Activated CD4-positive, CD25-positive, alpha-beta regulatory T cell treated with anti-CD3 and anti-CD28 coated beads, Interleukin-2, amount 50 U/mL, for 24 hours (primary cell): Measurements from ENCODE around the gene DNAAF3.
"Not testable (repeated sequence)": the region's sequence is repeated elsewhere in the genome, so short reads cannot be mapped to it uniquely, and the experiment has no call there.

Experiments
- ATAC-seq, 2 donors: fragments of 150-1000 bp; cut with Tn5 transposase; one replicate each; pipeline ENCODE4 v1.10.0; 2021; ENCODE audit warnings: mild to moderate bottlenecking in 1 of 2, moderate library complexity in 1 of 2

The DNAAF3 gene

DNA sequence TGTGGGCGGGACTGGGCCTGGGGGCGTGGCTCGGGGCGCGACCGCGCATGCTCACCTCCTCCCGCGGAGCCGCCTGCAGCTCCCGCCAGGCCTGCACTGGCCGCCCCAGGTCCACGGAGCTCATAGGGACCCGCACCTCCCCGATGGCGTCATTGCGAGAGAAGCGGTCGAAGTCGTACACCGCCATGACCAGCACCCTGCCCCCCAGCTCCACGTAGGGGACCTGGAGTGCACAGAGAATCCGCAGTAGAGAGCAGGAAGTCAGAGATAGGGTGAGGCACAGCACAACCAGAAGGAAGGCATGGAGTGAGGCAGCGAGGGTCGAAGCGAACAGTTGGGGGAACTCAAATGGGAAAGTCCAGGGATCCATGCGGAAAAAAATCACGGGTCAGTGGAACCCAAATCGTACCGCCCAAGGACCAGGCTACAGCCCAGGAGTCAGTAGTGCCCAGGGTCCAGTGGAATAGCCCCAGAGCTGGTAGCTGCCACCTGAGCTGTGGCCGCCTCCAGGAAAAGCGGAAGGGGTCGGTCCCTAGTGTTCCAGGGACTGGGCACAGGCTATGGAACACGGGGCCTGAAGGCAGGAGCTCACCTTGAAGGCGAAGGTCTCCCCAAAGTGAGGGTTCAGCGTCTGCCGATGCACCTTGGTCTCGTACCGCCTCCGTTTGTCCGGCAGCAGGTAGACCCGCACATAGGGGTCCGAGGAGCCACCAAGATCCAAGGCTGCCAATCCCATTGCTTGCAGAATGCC, 8.9 kb upstream of the DNAAF3 start:
- no peak for ATAC-seq

DNA sequence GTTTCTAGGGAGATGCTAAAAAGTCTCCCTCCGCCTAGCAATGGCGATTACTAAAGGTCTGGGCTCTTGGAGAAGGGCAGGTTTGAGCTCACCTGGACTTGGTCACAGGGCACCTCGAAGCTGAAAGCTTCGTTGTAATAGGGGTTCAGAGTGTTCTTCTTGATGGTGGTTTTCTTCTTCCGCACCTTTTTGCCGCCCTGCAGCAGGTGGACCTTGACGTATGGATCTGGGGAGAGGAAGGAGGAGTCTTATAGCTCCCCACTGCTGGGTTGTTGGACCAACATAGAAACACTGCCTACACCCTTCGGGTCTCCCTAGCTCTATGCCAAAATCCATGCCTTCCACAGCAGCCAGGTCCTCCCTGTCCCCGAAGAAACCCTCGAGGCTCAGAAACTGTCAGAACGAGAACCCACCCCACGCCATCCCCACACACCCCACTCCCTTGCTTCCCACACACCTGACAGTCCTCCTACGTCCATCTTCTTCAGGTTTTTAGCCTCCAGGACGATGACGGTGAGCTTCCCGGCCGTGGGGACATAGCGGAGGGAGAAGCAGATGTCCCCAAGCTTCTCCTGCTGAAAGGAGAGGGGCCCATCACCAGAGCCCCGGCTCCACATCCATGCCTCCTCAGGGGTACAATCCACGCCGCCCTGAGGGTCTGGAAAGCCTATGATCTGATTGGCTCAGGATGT, 8.2 kb upstream of the DNAAF3 start:
- ATAC-seq: no peak

DNA sequence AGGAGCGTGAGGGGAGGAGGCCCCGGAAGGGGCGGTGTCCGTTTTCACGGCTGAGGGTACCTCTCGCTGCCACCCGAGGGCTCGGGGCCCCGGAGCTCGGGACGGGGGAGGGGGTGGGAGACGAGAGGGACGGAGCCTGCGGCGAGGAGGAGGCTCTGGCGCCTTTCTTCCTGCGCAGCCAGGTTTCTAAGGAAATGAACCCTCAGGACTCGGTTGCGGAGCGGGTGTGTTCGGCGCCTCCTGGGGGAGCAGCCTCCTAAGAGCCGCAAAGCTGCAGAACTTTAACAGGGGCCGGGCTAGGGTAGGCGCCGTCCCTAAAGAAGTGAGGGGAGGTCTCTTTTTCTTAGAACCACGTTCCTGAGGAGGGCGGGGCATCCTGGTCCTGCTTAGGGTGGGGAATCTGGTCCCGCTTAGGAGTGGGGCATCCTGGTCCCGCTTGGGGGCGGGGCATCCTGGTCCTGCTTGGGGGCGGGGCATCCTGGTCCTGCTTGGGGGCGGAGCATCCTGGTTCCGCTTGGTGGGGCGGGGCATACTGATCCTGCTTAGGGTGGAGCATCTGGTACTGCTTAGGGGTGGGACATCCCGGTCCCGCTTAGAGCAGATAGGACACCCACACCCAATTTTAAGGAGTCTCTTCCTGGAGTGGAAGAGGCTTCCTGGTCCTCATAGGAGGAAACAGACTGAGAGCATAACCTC, 7.4 kb upstream of the DNAAF3 start:
- ATAC-seq: peak in 1 of 2 donors; percentile 44

DNA sequence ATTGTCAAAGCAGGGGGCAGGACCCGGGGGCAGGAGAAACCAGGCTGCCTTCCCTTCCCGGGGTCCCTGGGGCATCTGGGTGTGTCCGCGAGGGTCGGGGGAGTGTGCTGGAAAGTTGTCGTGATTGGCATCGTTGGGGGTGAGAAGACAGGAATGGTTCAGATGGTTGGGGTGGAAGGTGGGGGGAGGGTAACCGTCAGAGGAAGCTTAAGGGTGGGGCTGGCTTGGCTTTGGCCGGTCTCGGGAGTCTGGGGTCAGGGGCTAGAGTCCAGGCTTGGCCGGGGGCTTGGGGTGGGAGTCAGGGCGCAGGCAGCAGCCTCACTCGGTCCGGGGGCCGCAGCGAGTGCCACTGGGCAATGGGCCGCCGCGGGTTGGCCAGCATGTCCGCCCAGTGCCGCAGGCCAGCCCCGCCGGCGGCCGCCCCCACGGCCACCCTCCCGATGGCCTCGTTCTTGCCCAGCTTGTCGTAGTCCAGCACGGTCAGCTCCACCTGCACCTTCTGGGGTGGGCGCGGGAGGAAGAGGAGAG, 6.8 kb upstream of the DNAAF3 start:
- ATAC-seq: no peak

DNA sequence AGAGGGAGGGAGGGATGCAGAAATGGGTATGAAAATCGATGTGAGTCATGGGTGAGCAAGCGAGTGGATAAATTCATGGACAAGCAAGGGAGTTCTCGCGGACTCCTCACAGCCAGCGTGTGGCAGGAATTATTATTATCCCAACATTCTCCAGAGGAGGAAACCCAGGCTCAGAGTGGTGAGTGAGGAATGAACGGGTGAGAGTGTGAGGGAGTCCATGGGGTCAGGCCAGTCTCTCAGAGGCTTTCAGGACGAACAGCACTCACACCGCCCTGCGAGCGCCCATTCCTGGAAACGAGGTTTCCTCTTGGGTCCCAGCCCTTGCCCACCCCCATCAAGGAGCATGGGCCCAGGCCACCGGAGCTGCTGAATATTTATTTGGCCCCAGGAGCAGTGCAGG, 6.3 kb upstream of the DNAAF3 start:
- no peak for ATAC-seq

DNA sequence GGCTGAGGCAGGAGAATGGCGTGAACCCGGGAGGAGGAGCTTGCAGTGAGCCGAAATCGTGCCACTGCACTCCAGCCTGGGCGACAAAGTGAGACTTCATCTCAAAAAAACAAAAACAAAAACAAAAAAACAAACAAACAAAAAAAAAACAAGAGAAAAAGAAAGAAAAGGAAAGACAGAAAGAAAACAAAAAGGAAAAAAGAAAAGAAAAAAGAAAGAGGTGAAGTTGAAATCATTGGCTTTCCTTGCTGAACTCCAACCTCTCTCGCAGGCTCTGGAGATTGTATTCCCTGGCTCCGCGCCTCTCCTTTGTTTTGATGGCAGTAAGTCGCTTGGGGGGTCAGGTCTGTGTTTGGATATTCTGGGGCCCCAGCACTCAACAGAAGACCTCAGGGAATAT, 5.9 kb upstream of the DNAAF3 start:
- ATAC-seq: not testable (repeated sequence)

DNA sequence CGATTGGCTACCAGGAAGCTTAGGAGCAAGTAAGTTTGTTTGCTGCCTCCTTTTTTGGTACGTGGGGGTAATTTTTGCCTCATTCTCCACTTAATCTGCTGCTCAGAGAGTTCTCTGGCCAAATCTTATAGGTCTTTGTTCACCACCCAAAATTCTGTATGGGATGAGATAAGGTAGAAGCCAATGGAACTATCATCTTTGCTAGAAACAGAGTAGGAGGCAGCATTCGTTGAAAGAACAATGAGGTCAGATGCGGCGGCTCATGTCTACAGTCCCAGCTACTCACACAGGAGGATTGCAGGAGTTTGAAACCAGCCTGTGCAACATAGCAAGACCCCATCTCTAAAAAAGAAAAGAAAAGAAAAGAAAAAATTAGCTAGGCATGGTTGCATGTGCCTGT, 5.0 kb upstream of the DNAAF3 start:
- ATAC-seq: no peak

DNA sequence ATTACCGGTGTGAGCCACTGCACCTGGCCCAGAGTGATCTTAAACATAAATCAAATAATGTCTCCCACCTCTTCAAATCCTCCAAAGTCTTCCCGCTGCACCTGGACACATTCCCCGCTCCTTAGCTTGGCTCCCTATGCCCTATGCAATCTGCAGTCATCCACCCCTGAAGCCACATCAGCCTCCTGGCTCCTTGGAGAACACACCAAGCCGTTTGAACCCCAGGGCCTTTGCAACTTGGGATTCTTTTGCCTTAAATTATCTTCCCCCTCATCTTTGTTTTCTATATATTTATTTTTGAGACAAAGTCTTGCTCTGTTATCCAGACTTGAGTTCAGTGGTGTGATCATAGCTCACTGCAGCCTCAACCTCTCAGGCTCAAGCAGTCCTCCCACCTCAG, 2.7 kb upstream of the DNAAF3 start:
- ATAC-seq: no peak

DNA sequence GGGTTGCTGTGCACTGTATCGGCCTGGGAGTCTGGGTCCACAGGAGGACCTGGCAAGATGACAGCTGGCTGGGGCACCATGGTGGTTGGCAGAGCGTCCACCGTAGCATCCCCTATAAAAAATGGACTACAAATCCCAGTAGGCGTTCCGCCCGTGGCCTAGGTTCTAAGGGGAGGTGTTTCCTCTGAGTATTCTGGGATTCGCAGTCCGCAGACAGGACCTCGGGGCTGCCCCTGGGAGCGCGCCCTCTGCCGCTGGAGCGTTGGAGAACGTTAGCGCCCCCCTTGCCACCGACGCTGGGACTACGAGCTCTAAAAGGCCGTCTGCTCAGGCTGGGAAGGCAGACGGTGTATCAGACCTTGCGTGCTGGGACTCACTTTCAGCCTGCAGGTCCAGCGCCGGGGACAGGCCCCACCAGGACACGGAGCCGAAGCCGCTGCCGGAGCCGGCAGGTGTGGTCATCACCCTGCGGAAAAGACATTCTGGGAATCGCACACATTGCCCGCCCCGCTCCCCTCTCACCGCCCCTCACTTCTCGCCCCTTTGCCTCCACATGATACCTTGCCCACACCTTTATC, 372 bp downstream of the DNAAF3 start:
- ATAC-seq: peak; percentile 57 to 75

DNA sequence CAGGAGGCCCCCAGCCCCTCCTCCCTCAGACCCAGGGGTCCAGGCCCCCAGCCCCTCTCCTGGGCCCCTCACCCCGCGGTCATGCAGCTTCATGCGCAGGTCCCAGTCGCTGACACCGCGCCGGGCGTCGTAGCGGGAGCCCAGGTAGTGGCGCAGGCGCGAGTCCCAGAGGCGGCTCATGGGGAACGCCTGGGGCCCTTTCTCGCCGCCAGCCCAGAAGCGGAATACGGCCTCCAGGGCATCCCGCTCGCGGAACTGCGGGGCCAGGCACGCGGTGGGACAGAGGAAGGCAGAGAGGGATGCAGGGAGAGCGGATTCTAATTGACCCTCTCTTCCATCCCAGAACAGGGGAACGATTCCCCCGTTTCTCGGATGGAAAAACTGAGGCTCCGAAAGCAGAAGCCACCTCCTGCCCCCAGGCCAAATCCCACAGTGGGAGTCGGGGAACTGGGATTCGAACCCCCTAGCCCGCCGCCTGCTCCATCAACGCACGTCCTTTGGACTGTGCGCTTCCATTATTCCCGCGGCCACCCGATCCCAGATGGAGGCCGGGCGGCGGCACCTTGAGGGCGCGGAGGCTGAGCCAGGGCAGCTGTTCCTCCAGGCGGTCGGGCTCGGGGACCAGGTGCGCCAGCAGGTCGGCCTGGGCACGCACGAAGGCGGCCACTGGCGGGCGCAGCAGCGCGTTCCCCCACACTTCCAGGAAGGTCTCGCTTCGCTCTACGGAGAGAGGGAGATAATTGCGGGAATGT, 4.7 kb downstream of the DNAAF3 start:
- ATAC-seq: no peak

DNA sequence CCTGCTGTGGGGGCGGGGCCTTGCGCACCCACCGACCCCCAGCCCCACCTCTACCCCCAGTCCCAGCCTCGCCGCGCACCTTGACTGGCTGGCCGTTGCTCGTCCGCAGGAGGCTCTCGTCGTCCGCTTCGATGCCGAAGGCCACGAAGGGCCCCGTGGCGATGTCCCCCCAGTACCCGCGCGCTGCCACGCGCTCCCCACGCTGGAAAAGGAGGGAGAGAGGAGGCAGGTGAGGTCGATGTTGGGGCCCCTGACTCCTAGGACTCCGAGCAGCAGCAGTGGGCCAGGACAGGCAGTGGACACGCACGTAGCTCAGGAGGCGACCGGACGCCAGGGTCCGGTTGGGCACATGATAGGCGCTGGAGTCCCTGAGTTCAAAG, 5.4 kb downstream of the DNAAF3 start:
- ATAC-seq: no peak

DNA sequence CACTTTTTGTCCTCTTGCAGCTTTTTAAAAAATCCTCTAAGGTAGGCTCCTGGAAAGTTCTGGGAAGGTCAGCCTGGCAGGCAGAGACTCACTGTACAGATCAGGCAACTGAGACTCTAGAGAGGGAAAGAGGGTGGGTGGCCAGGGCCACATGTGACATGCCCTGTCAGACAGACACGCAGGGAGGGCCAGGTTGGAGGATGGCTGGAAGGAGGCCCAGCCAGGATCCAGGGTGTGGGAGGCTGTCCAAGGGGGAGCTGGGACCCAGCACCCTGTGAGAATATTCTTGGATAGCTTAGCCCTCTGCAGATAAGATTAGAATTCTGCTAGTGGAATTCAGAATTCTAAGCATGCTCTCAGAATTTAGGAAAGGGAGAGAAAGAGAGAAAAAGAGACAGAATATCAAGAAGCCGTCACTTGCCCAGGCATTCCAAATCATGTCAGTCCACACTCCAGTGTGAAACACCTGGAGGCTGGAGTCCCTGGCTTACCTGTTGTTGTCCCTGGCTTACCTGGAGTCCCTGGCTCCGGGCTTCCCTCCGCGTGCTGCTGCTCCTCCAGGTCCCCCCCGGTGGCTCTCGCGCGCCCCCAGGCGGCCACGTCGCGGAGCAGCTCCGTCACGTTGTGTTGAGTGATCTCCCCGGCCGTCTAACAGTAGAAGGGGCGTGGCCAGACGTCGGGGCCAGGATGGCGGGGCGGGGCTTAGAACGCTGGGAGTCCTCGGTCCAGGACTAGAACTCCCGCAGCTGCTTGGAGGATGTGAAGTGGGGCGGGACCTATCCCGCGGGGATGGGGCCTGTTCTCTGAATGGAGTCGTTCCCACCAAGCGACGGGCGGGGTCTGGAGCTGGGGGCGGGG, 6.1 kb downstream of the DNAAF3 start:
- ATAC-seq: peak; percentile 89 to 94

DNA sequence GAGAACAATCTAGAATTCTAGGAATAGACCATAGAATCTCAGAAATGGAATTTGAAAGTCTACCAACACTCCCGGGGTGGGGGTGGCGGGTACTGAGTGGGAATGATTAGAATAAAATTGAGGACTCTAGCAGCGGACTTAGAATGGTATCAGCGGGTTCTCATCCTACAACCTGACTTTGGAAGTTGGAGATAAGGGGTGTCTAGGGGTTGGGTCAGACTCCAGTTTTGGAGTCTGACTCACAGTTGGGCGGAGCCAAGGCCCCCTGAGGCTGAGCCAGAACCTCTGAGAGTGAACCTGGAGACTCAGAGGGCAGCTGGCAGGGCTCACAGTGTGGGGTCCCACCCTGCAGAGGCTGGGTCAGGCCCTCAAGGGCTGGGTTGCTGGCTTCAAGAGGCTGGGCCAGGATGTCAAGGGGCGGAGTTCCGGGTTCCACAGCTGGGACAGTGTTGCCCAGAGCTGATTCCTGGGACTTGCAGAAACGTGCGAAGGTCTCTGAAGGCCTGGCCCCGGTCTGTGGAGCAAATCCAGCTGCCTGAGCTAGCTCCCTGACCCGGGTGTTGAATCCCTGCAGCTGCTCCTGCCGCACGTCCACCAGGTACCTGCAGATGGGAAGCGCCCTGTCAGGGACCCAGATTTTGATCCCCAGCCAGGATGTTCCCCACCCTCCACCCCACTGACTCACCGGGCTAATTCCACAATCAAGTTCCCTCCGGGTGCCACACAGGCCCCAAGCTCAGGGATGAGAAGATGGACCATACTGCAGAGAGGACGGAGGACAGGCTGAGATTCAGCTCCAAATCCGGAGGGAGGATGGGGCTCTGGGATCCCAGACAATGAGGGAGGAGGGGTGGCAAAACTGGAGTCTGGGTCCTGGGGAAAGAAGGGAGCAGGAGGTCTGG, 7.3 kb downstream of the DNAAF3 start:
- ATAC-seq: no peak

DNA sequence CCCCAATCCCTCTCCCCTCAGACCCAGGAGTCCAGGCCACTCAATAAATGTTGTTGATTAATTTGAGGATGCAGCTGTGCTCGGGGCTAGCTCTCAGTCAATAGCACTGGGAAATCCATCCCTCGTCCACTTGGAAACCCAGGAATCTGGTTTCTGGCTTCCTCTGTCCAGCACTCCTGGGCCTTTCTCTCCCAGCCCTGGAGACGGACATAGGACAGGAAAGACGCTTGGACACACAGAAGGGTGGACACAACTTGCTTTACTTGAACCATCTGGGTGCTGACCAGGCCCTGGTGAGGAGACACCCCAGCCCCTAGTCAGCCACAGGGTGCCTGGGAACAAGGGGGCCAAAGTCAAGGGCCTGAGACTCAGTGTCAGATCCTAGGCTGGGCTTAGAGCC, 8.0 kb downstream of the DNAAF3 start:
- no peak for ATAC-seq

DNA sequence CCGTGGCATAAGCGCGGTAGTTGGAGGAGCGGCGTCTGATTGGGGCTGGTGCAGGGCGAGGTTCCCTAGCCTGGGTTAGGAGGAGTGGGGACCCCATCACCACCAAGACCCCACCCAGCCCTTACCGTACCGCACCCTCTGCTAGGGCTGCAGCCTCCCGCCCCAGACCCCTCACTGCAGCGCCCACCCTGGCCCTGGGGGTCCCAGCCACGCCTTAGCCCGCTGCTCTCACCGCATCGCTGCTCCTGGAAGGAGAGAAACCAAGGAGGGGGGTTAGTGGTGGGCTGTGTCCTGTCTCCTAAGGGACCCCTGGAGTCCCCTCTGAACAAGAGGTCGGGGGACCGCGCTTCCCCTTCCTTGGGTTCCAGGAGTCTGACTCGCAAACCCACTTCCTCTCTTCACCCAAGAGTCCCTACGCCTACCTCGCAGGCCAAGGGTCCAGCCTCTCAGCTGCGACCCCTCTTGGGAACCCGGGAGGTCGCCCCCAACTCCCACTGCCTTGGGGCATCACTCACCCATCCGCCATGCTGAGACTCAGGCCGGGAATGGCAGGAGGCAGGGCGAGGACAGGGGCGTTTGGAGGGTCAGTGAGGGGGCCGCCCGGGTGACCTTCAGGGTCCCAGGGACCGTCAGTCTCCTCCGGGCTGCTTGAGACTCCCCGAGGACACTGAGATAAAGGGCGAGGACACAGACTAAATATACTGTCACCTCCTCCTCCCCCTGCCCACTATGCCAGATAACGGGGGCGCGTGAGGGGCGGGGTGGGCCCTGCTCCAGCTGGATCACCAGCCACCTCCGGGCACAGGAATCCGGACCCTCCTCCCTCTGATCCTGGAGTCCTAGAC, 9.1 kb downstream of the DNAAF3 start, which contains the start of gene TNNI3:
Gene TNNI3 (minus strand): TSS at position 669 of the 845 bp plus-strand sequence. CDS start 143 bp downstream, at position 526.
- ATAC-seq: no peak

DNA sequence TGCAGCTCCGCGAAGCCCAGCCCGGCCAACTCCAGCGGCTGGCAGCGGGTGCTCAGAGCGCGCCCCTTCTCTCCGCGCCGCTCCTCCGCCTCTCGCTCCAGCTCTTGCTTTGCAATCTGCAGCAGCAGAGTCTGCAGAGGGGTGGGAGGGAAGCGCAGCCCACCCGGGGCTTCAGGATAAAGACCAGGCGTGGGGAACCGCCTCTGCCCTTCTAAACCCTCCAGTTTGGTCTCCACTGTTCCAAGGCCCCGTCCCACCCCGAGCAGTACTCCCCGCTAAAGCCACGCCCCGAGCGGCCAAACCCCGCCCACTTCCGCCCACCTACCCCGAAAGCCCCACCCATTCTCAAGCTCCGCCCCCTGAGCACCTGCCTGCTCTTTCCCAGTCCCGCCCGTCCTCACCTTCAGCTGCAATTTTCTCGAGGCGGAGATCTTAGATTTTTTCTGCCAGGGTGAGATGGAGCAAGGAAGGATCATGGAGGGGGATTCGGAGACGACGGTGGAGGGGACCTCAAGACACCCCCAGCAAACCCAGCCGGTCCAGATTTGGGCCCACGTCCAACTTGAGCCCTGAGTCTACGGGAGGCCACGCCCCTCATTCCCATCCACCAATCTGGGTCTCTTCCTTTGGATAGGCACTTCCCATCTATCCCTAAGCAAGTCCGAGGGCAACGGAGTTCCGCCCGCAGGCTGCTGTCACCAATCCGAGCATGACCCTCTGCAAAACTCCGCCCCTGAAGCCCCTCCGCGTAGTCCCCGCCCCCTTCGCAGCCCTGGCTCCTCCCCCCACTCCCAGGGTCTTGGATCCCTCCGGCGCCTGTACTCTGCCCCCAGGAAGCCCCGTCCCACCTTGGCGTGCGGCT, 10.0 kb downstream of the DNAAF3 start:
- ATAC-seq: no peak

DNA sequence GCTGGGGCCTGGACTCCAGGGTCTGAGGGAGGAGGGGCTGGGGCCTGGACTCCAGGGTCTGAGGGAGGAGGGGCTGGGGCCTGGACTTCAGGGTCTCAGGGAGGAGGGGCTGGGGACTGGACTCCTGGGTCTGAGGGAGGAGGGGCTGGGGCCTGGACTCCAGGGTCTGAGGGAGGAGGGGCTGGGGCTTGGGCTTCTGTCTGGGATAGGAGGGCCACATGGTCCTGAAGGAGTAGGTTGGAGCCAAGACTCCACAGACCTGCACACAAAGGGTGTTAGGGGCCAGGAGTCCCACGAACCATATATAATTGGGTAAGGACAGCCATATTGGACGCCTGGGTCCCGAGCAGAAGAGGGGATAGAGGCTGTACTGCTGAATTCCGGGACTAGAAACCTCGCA, 10.6 kb downstream of the DNAAF3 start:
- not testable (repeated sequence) for ATAC-seq

DNA sequence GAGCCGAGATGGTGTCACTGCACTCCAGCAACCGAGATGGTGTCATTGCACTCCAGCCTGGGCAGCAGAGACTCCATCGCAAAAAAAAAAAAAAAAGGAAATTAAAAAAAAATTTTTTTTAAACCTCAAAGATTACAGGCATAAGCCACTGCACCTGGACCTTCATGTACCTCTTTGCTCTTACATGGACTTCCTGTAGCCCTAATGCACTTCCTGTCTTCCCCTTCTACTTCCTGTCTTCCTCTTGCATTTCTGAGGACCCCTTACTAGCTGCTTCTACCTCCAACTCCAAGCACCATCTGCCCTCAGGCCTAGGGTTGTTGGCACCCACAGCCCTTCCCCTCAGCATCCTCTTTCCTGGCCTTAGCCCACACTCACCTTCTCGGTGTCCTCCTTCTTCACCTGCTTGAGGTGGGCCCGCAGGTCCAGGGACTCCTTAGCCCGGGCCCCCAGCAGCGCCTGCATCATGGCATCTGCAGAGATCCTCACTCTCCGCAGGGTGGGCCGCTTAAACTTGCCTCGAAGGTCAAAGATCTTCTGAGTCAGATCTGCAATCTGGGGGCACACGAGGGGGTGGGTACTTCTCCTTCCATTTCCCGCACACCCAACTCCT, 12.7 kb downstream of the DNAAF3 start:
- ATAC-seq: no peak
